ENCODE data around the gene MED9. TPM values are rescaled to one million over a fixed set of nuclear protein-coding genes. Genes with fewer than 3 reads are reported as not detected.

MED9 gene
- total and polyA plus RNA-seq, 10 of the 15 experiments (the other 5 are each of a cell fraction or from before 2014, with no cell fraction given): 1.5 to 22.4 (median 14.8) TPM

GRCh38 chr17:17536702-17537101 lies 59.9 kb downstream of the MED9 start (continued):
- TF ChIP-seq ZBTB33 (IDR thresholded peaks at IDR 0.05): no peak
- no peak for TF ChIP-seq ESRRA (IDR thresholded peaks at IDR 0.05; ENCODE audit: low read length)

- H2AFZ ChIP-seq (ENCODE audit: control insufficient read depth, low read depth, low read length): no peak overlapping the region
- no peaks in the 10 kb centered on the region for H3K36me3 ChIP-seq (ENCODE audit: control insufficient read depth in 2 of 2, insufficient read depth in 2 of 2, low read length in 1 of 2)
- no TSS peak for BruUV-seq (replicated peaks)
- H3K9me3 ChIP-seq (replicated peaks; ENCODE audit: control insufficient read depth, insufficient read depth, low read length): no peaks in the 10 kb centered on the region
- no peaks in the 10 kb centered on the region for H3K79me2 ChIP-seq (ENCODE audit: control insufficient read depth, insufficient read depth, low read length)
- WGBS (ENCODE audit: insufficient coverage, insufficient replicate concordance, low lambda C conversion rate, missing lambda C conversion rate): 52% methylated on average over 14 of the region's 15 CpGs
- POLR2A ChIA-PET: no interaction called here
- no peaks in the 10 kb centered on the region; a peak in 1 of 4 replicates for H3K27me3 ChIP-seq (replicated peaks in 1 of 2; ENCODE audit: control insufficient read depth in 2 of 2, insufficient read depth in 2 of 2, low read length in 1 of 2)
- H3K4me1 ChIP-seq (ENCODE audit: control insufficient read depth, insufficient read depth, low read length): no peaks in the 10 kb centered on the region
- H4K20me1 ChIP-seq (ENCODE audit: control insufficient read depth, insufficient read depth): no peaks in the 10 kb centered on the region; the same call in 1 of the 2 replicates
- H3K4me3 ChIP-seq: no peak overlapping the region
- H3K27ac ChIP-seq (ENCODE audit: control insufficient read depth, insufficient read depth): no peak overlapping the region
- CTCF ChIA-PET: interaction anchor here (0.5 kb wide), 1 partner anchor 1257 kb away, joined by 3 read pairs; no protein-coding TSS in a partner anchor
- SMC1A ChIA-PET (ENCODE audit: uncharacterized antibody, unreplicated experiment): no interaction called here
- intact Hi-C loops (cut with micrococcal nuclease; ENCODE audit: unreplicated experiment): no loop called here
- RAD21 ChIA-PET (ENCODE audit: unreplicated experiment): no interaction called here
- no peak overlapping the region for H3K4me2 ChIP-seq (ENCODE audit: control insufficient read depth, insufficient read depth)
- H3K9ac ChIP-seq (ENCODE audit: control insufficient read depth, insufficient read depth, low read length): no peak overlapping the region
- DNase-seq (ENCODE audit: low read depth, low spot score) (no peak), FAIRE-seq (no peak), ATAC-seq (no peak)
- in situ Hi-C loops (cut with MboI): no loop called here
- no peak for TF ChIP-seq CHD4 (IDR thresholded peaks at IDR 0.05)
- no peak for TF ChIP-seq RAD51 (IDR thresholded peaks at IDR 0.05)
- no peak for TF ChIP-seq LARP7 (IDR thresholded peaks at IDR 0.05)
- no peak for TF ChIP-seq SPI1 (IDR thresholded peaks at IDR 0.05; ENCODE audit: borderline replicate concordance, insufficient read depth, low read depth, low read length)
- no peak for TF ChIP-seq MYC (IDR thresholded peaks at IDR 0.05; ENCODE audit: insufficient read depth, insufficient read length, insufficient replicate concordance, low read length, severe bottlenecking)
- no peak for TF ChIP-seq POLR2AphosphoS5 (IDR thresholded peaks at IDR 0.05; ENCODE audit: low read length)
- TF ChIP-seq ZNF592 (IDR thresholded peaks at IDR 0.05): no peak
- no peak for TF ChIP-seq CBX3 (IDR thresholded peaks at IDR 0.05; ENCODE audit: borderline replicate concordance, low read depth)
- no peak for TF ChIP-seq E4F1 (IDR thresholded peaks at IDR 0.05; ENCODE audit: borderline replicate concordance, partially characterized antibody)
- no peak for TF ChIP-seq NBN (IDR thresholded peaks at IDR 0.05)
- no peak for TF ChIP-seq YY1 (IDR thresholded peaks at IDR 0.05; ENCODE audit: low read depth, low read length)
- no peak for TF ChIP-seq FOXM1 (IDR thresholded peaks at IDR 0.05; ENCODE audit: low read depth, low read length)
Observed at GRCh38 chr17:17537311-17538099, 60.7 kb downstream of the MED9 start.
